Spleen (tissue), 7 donors: ENCODE results near the gene ELOF1.

Experiments
- CTCF ChIP-seq, 11 experiments: fragments of 200-600 bp in 7 of 11; fragments of 450-650 bp in 4 of 11; sonication (generic) in 4 of 11; IDR thresholded peaks in 8 of 11; conservative IDR thresholded peaks in 3 of 11; 1 replicate in 7 of 11; 2 replicates in 4 of 11; pipeline versions ENCODE4 v1.4.0 to v1.8.0; 2016 to 2021; ENCODE audit warnings: antibody characterized with exemption in 11 of 11, inconsistent platforms in 4 of 11, mild to moderate bottlenecking in 1 of 11
- POLR2A ChIP-seq, 3 donors: fragments of 450-650 bp; IDR thresholded peaks; one replicate each; pipeline ENCODE4 v1.5.1; 2017; ENCODE audit warnings: antibody characterized with exemption in 3 of 3, mild to moderate bottlenecking in 1 of 3
- POLR2AphosphoS5 ChIP-seq, 3 donors: sonication (generic); formaldehyde crosslinking; IDR thresholded peaks; one replicate each; pipeline ENCODE4 v1.5.1; 2017; ENCODE audit warnings: antibody characterized with exemption in 3 of 3
- donor health status: DM: no; HTN: no; CAD: no; lungs with moderate emphysema.
- donor health status: DM: no; HTN: no; CAD: no.
- donor health status: DM: no; HTN: no; CAD: no.

- TF ChIP-seq POLR2A (IDR thresholded peaks at IDR 0.05): no peak
- TF ChIP-seq POLR2AphosphoS5 (IDR thresholded peaks at IDR 0.05): no peak
- no peak for TF ChIP-seq CTCF (IDR thresholded peaks at IDR 0.05 in 8 of 11, conservative IDR thresholded peaks at IDR 0.05 in 3 of 11)
Observed at GRCh38 chr19:11555246-11555645, 3.8 kb downstream of the ELOF1 start.
